GM23248 (cell line): Measurements from ENCODE around the gene NFILZ. TPM values are rescaled to one million over a fixed set of nuclear protein-coding genes. Genes with fewer than 3 reads are reported as not detected.
"Not testable (repeated sequence)": the region's sequence is repeated elsewhere in the genome, so short reads cannot be mapped to it uniquely, and the experiment has no call there.

Experiments
- DNase-seq: peaks from one replicate; pipeline ENCODE4 v3.0.0-alpha.2; 2015
- H2AFZ ChIP-seq: fragments of 200-600 bp; sonication (generic); 2 replicates; pipeline ENCODE4 v1.6.1; 2016; ENCODE audit warnings: antibody characterized with exemption
- H3F3A ChIP-seq: fragments of 200-600 bp; sonication (generic); 2 replicates; pipeline ENCODE4 v1.6.1; 2016; ENCODE audit warnings: mild to moderate bottlenecking, antibody characterized with exemption, mixed run types; ENCODE audit not compliant: insufficient read depth
- H3K27ac ChIP-seq: fragments of 200-600 bp; sonication (generic); 2 replicates; pipeline ENCODE4 v1.5.1; 2016; ENCODE audit warnings: mild to moderate bottlenecking
- H3K27me3 ChIP-seq: fragments of 200-600 bp; sonication (generic); replicated peaks from 2 replicates; pipeline ENCODE4 v1.6.1; 2016; ENCODE audit warnings: mild to moderate bottlenecking; ENCODE audit not compliant: insufficient read depth
- H3K36me3 ChIP-seq: fragments of 200-600 bp; sonication (generic); 2 replicates; pipeline ENCODE4 v1.6.1; 2016; ENCODE audit warnings: low read depth, mild to moderate bottlenecking
- H3K4me1 ChIP-seq: fragments of 200-600 bp; sonication (generic); 2 replicates; pipeline ENCODE4 v1.6.1; 2016; ENCODE audit warnings: mild to moderate bottlenecking; ENCODE audit not compliant: insufficient read depth
- H3K4me2 ChIP-seq: fragments of 200-600 bp; sonication (generic); one replicate; pipeline ENCODE4 v1.6.1; 2016; ENCODE audit warnings: mild to moderate bottlenecking; ENCODE audit not compliant: unreplicated experiment
- H3K4me3 ChIP-seq: fragments of 200-600 bp; sonication (generic); 2 replicates; pipeline ENCODE4 v1.5.1; 2016; ENCODE audit warnings: mild to moderate bottlenecking
- H3K79me2 ChIP-seq: fragments of 200-600 bp; sonication (generic); 2 replicates; pipeline ENCODE4 v1.6.1; 2016; ENCODE audit warnings: mild to moderate bottlenecking; ENCODE audit not compliant: insufficient read depth
- H3K9ac ChIP-seq: fragments of 200-600 bp; sonication (generic); 2 replicates; pipeline ENCODE4 v1.6.1; 2016; ENCODE audit warnings: mild to moderate bottlenecking
- H3K9me2 ChIP-seq: fragments of 200-600 bp; sonication (generic); 2 replicates; pipeline ENCODE4 v1.6.1; 2016; ENCODE audit warnings: mixed run types, mild to moderate bottlenecking, moderate library complexity; ENCODE audit not compliant: insufficient read depth
- H3K9me3 ChIP-seq: fragments of 200-600 bp; sonication (generic); one replicate; pipeline ENCODE4 v1.6.1; 2017; ENCODE audit warnings: low read depth
- H4K20me1 ChIP-seq: fragments of 200-600 bp; sonication (generic); 2 replicates; pipeline ENCODE4 v1.6.0; 2016; ENCODE audit not compliant: insufficient read depth
- EZH2 ChIP-seq: fragments of 200-600 bp; sonication (generic); IDR thresholded peaks from 2 replicates; pipeline ENCODE4 v1.6.1; 2018; ENCODE audit warnings: antibody characterized with exemption, mild to moderate bottlenecking; ENCODE audit not compliant: insufficient read depth, poor library complexity, severe bottlenecking
- EZH2phosphoT487 ChIP-seq: fragments of 200-600 bp; sonication (generic); IDR thresholded peaks from 2 replicates; pipeline ENCODE4 v1.6.1; 2018; ENCODE audit warnings: antibody characterized with exemption, moderate library complexity, mild to moderate bottlenecking, low read depth; ENCODE audit not compliant: insufficient read depth
- WGBS, 2 experiments: methylation state at CpG; one replicate each; pipeline ENCODE4 v1.1.6; 2015 to 2017; ENCODE audit warnings: low lambda C conversion rate in 2 of 2, low coverage in 1 of 2; ENCODE audit errors: missing lambda C conversion rate in 2 of 2; 5-methylcytosine and 5-hydroxymethylcytosine counted together
- in situ Hi-C: fragments of 300-500 bp; cut with MboI; formaldehyde crosslinking; loops from 2 replicates; pipeline ENCODE4 v1.15.0; 2020
- polyA plus RNA-seq: library from polyadenylated mRNA; unstranded; fragments of >200 nt; fragmentation: Nextera tagmentation; extraction: Ambion mirVana; gene quantifications from 2 replicates; pipeline ENCODE4 v1.2.1, GENCODE V29; 2016
- total RNA-seq: library from RNA; depleted of rRNA; stranded (reverse); fragments of >200 nt; shearing (Covaris generic); gene quantifications from 2 replicates; pipeline ENCODE4 v1.2.3, GENCODE V29; 2014

NFILZ gene
- total and polyA plus RNA-seq, 2 experiments from 2014 or later = not detected

GRCh38 chr19:8635422-8635821, 5.0 kb downstream of the NFILZ start:
- Histone ChIP-seq H4K20me1 (no peaks in the 10 kb centered on the region), H2AFZ (no peak overlapping the region), H3F3A (no peaks in the 10 kb centered on the region), H3K27me3 (no peaks in the 10 kb centered on the region), H3K9me3 (no peaks in the 10 kb centered on the region), H3K27ac (peak overlapping the region; percentile 33; the same call in 1 of the 2 replicates), H3K36me3 (no peaks in the 10 kb centered on the region), H3K4me2 (no peak overlapping the region), H3K9me2 (no peaks in the 10 kb centered on the region), H3K9ac (no peak overlapping the region), H3K4me1 (no peaks in the 10 kb centered on the region), H3K79me2 (no peaks in the 10 kb centered on the region), H3K4me3 (no peak overlapping the region)
- TF ChIP-seq EZH2phosphoT487 = no peak
- no peak for TF ChIP-seq EZH2
- DNase-seq = peak; percentile 75
- 29 to 31% methylated on average over 8 of the region's 8 CpGs for WGBS, 2 experiments
- in situ Hi-C loops = no loop called here

GRCh38 chr19:8637070-8637469, 6.6 kb downstream of the NFILZ start:
- H3K4me2 ChIP-seq, H4K20me1 ChIP-seq, H3K36me3 ChIP-seq, H3K4me1 ChIP-seq, in situ Hi-C loops, H3K27ac ChIP-seq, H3K9me3 ChIP-seq, DNase-seq, H3K9me2 ChIP-seq, H3K27me3 ChIP-seq, H3F3A ChIP-seq, H3K79me2 ChIP-seq, H3K9ac ChIP-seq, H3K4me3 ChIP-seq, H2AFZ ChIP-seq: not testable (repeated sequence)
- WGBS, 2 experiments = 50 to 52% methylated on average over 4 of the region's 4 CpGs

- Histone ChIP-seq H3K9me3 (no peaks in the 10 kb centered on the region), H3K4me1 (no peaks in the 10 kb centered on the region), H2AFZ (no peak overlapping the region), H3K9ac (no peak overlapping the region), H3K9me2 (no peaks in the 10 kb centered on the region), H3K27me3 (no peaks in the 10 kb centered on the region), H3K27ac (no peak overlapping the region), H3K4me3 (no peak overlapping the region), H3K36me3 (no peaks in the 10 kb centered on the region), H4K20me1 (no peaks in the 10 kb centered on the region), H3F3A (no peaks in the 10 kb centered on the region), H3K4me2 (no peak overlapping the region), H3K79me2 (no peaks in the 10 kb centered on the region)
- in situ Hi-C loops = no loop called here
- DNase-seq = no peak
- 70 to 72% methylated on average over 21 of the region's 21 CpGs for WGBS, 2 experiments
- no peak for TF ChIP-seq EZH2phosphoT487
- no peak for TF ChIP-seq EZH2
Measured at GRCh38 chr19:8638078-8638619, 7.7 kb downstream of the NFILZ start.

- no peaks in the 10 kb centered on the region for H3K9me3 ChIP-seq
- no peaks in the 10 kb centered on the region for H3F3A ChIP-seq
- DNase-seq = no peak
- H3K4me2 ChIP-seq = no peak overlapping the region
- no peaks in the 10 kb centered on the region for H3K79me2 ChIP-seq
- no peak overlapping the region for H3K9ac ChIP-seq
- H3K36me3 ChIP-seq = no peaks in the 10 kb centered on the region
- TF ChIP-seq EZH2 = no peak
- no peak for TF ChIP-seq EZH2phosphoT487
- 3 to 4% methylated on average over 8 of the region's 8 CpGs for WGBS, 2 experiments
- no peak overlapping the region for H3K4me3 ChIP-seq
- in situ Hi-C loops = no loop called here
- no peaks in the 10 kb centered on the region for H3K4me1 ChIP-seq
- H4K20me1 ChIP-seq = no peaks in the 10 kb centered on the region
- no peaks in the 10 kb centered on the region for H3K9me2 ChIP-seq
- H3K27me3 ChIP-seq = no peaks in the 10 kb centered on the region
- H2AFZ ChIP-seq = no peak overlapping the region
- H3K27ac ChIP-seq = no peak overlapping the region
Measured at GRCh38 chr19:8639821-8640401, 9.5 kb downstream of the NFILZ start.

GRCh38 chr19:8640402-8641004, 10.1 kb downstream of the NFILZ start:
- H3K9me2 ChIP-seq = no peaks in the 10 kb centered on the region
- H2AFZ ChIP-seq = no peak overlapping the region
- WGBS, 2 experiments = 1 to 3% methylated on average over 12 of the region's 12 CpGs
- H3K27me3 ChIP-seq = no peaks in the 10 kb centered on the region
- H3K4me1 ChIP-seq = no peaks in the 10 kb centered on the region
- no peak for TF ChIP-seq EZH2phosphoT487
- no peak overlapping the region for H3K4me3 ChIP-seq
- H3K4me2 ChIP-seq = no peak overlapping the region
- peak; percentile 47 for DNase-seq
- H4K20me1 ChIP-seq = no peaks in the 10 kb centered on the region
- no peaks in the 10 kb centered on the region for H3K36me3 ChIP-seq
- no peaks in the 10 kb centered on the region for H3K9me3 ChIP-seq
- no peaks in the 10 kb centered on the region for H3F3A ChIP-seq
- no peak overlapping the region for H3K9ac ChIP-seq
- H3K27ac ChIP-seq = no peak overlapping the region
- no peaks in the 10 kb centered on the region for H3K79me2 ChIP-seq
- in situ Hi-C loops = no loop called here
